HG03457 (cell line): ENCODE data around the gene NUDT21.
"Not testable (repeated sequence)": the region's sequence is repeated elsewhere in the genome, so short reads cannot be mapped to it uniquely, and the experiment has no call there.

ENCODE experiments used
- ATAC-seq: cut with Tn5 transposase; IDR thresholded peaks from one replicate; pipeline ENCODE4 v1.9.1; 2021; ENCODE audit warnings: moderate number of reproducible peaks; ENCODE audit not compliant: unreplicated experiment

The NUDT21 gene

DNA sequence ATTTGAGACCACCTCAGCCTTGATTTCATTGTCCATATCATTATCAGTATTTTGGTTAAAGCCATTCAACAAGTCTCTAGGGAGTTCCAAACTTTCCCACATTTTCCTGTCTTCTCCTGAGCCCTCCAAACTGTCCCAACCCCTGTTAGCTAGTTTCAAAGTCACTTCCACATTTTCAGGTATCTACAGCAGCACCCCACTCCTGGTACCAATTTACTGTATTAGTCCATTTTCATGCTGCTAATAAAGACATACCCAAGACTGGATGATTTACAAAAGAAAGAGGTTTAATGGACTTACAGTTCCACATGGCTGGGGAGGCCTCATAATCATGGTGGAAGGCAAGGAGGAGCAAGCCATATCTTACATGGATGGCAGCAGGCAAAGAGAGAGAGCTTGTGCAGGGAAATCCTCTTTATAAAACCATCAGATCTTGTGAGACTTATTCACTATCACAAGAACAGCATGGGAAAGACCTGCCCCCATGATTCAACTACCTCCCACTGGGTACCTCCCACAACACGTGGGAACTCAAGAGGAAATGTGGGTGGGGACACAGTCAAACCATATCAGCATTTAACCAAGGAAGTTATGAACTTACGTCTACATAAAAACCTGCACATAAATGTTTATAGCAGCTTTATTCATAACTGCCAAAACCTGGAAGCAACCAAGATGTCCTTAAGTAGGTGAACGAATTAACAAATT is 70.2 kb downstream of the NUDT21 start:
- ATAC-seq = not testable (repeated sequence)
